HG03135 (cell line): ENCODE measurements around the gene MRPL52.
"Not testable (repeated sequence)": the region's sequence is repeated elsewhere in the genome, so short reads cannot be mapped to it uniquely, and the experiment has no call there.

Experiments
- ATAC-seq: cut with Tn5 transposase; IDR thresholded peaks from one replicate; pipeline ENCODE4 v1.9.1; 2021; ENCODE audit warnings: mild to moderate bottlenecking, moderate library complexity; ENCODE audit not compliant: unreplicated experiment

Gene MRPL52

GRCh38 chr14:22808388-22809209, 21.1 kb upstream of the MRPL52 start:
- ATAC-seq = no peak

- ATAC-seq = no peak
Observed at GRCh38 chr14:22811722-22812121, 18.0 kb upstream of the MRPL52 start.

- ATAC-seq = no peak
Observed at GRCh38 chr14:22812744-22813143, 16.9 kb upstream of the MRPL52 start.

GRCh38 chr14:22813145-22813544, 16.5 kb upstream of the MRPL52 start:
- no peak for ATAC-seq

GRCh38 chr14:22814373-22814772, 15.3 kb upstream of the MRPL52 start:
- ATAC-seq = no peak

- ATAC-seq = no peak
Observed at GRCh38 chr14:22814941-22815713, 14.6 kb upstream of the MRPL52 start, which contains the start of gene SLC7A7. Gene SLC7A7 (minus strand): TSS chr14:22815435. CDS start chr14:22813398, 2,037 bp downstream.

GRCh38 chr14:22819151-22819988, 10.3 kb upstream of the MRPL52 start:
- ATAC-seq = peak; percentile 46

GRCh38 chr14:22820731-22821130, 9.0 kb upstream of the MRPL52 start:
- ATAC-seq = no peak

- no peak for ATAC-seq
Observed at GRCh38 chr14:22821193-22822015, 8.3 kb upstream of the MRPL52 start.

- ATAC-seq = no peak
Observed at GRCh38 chr14:22822016-22822570, 7.6 kb upstream of the MRPL52 start.

GRCh38 chr14:22822571-22823098, 7.1 kb upstream of the MRPL52 start:
- no peak for ATAC-seq

GRCh38 chr14:22824711-22825359, 4.9 kb upstream of the MRPL52 start:
- ATAC-seq = no peak

- ATAC-seq = not testable (repeated sequence)
Observed at GRCh38 chr14:22829076-22829660, 519 bp upstream of the MRPL52 start.

GRCh38 chr14:22830443-22831010, 840 bp downstream of the MRPL52 start:
- ATAC-seq = peak; percentile 17

- no peak for ATAC-seq
Observed at GRCh38 chr14:22835505-22835904, 5.8 kb downstream of the MRPL52 start.

- ATAC-seq = no peak
Observed at GRCh38 chr14:22836301-22837113, 6.8 kb downstream of the MRPL52 start, which contains the start of gene MMP14. Gene MMP14 (plus strand): TSS chr14:22836585. CDS start chr14:22836818, 233 bp downstream.

- no peak for ATAC-seq
Observed at GRCh38 chr14:22837114-22837749, 7.5 kb downstream of the MRPL52 start.
